ENCODE measurements around the gene ZMYM5.
A peak's percentile ranks its signal among the peaks of the same experiment; 100 is the strongest.
"Not testable (repeated sequence)": the region's sequence is repeated elsewhere in the genome, so short reads cannot be mapped to it uniquely, and the experiment has no call there.

ZMYM5 gene

DNA sequence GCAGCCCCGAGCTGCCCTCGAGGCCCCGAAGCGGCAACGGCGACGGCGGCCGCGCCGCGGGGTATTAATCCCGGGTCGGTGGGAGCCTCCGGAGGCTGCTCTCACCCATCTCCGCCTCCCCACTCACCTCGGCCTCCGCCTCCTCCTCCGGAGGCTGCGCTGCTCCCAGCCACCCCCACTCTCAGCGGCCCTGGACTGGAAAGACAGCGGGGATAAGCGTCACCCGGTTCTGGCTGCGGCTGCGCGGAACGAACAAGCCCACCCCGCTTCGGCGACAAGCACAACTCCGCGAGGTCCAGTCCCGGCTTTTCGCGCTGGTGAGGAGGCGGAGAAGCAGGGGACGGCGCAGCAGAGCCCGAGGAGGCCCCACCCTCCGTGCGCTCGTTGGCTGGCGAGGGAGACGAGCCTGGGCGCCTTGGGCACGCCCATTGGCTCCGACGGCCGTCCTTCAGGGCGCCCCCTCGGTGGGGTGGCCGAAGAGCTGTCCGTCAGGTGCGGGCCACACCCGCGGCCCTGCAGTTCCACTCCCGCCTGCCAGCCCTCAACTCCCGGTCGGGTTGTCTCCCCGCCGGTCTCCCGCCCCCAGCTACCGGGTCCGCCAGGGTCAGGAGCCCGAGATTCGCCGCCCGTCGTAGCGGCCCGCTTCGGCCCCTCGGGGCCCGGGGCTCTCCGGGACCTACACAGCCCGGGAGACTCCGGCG is at the start of gene ZMYM5:
TSS of gene ZMYM5 (minus strand) at position 327 of the 701 bp plus-strand sequence. CDS start 11,469 bp downstream, outside the sequence.
- DNase-seq (ENCODE audit: low spot score): peak; percentile 97

DNA sequence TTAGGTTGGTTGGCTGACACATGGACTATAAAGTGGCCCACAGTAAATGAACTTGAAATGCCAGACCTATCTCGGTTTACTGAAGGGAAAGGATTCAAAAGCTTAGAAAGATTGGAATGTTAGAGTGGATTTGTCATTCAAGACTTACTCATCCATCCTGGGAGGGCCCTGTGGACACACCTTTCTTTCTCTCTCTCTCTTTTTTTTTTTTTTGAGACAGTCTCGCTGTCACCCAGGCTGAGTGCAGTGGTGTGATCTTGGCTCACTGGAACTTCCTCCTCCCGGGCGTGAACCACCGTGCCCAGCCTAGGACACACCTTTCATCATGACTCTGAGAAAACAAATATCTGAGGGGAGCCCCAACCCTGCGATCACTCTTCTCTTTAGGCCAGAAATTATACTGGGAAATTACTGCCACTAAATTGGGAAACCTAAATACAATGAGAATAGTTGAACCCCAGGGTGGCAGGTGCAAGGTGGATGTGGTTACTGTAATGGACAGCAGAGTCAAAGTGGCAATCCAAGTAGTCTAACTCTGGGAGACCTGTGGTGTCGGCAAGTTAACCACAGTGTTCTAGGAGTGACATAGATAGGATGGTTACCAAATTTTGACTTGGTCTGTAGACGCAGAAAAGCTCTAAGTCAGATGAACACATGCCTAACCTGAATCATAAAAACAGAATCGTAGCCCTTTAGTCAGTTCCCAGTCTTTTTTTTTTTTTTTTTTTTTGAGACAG is 47.1 kb upstream of the ZMYM5 start:
- DNase-seq (ENCODE audit: low spot score): no peak

DNA sequence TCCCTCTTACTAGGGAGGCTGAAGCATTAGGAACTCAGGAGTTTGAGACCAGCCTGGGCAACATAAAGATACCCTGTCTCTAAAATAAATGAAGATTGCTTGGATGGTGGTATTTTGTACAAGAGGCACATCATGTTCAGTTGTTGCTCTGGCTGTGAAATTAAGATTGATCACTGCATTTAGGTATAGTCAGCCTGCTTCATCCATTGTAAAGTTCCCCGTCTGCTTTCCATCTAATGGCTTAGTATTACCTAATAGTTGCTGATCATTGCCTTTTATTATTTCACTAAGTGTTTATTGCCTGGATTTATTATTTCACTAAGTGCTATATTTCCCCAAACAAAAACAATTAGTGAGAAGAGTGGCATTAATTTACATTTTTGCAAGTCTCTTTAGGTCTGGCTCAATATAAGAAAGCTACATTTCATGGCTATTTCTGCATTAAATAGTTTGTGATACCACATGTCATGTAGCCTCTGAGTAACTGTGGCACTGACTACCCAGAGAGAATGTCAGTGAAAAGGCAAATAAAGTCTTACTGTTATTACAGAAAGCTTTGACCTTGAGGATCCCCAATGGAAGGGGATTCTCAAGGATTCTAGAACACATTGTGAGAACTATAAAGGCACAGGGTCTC is 45.0 kb upstream of the ZMYM5 start:
- DNase-seq (ENCODE audit: low spot score): no peak

DNA sequence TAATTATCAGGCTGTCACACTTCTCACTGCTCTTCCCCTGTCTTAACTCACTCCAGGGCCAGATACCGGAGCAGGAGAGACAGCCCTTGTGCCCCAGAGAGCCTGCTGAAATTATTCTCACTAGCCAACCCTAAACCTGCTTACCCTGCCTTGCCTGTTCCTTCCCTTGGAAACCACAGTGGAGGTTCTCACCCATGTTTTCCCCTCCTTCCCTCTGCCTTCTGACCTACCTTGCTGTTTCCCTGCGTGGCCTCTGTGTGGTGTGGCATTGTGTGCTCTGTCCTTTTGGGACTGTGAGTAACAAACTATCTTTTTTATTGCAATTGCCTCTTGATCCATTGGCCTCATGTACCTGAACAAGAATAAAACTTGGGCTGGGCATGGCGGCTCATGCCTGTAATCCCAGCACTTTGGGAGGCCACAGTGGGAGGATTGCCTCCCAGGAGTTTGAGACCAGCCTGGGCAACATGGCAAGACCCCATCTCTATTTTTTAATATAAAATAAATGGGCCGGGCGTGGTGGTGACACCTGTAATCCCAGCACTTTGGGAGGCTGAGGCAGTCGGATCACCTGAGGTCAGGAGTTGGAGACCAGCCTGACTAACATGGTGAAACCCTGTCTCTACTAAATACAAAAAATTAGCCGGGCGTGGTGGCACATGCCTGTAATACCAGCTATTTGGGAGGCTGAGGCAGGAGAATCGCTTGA is 42.2 kb upstream of the ZMYM5 start:
- not testable (repeated sequence) for DNase-seq (ENCODE audit: low spot score)

DNA sequence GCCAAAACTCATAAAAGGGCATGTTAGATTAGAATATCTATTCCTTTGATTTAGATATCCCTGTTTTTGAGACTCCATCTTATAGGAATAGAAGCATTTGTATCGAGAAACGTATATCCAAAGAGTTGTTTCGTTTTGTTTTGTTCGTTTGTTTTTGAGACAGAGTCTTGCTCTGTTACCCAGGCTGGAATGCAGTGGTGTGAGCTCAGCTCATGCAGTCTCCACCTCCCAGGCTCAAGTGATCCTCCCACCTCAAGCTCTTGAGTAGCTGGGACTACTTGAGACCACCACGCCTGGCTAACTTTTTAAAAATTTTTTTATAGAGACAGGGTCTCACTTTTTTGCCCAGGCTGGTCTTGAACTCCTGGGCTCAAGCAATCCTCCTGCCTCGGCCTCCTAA is 26.6 kb upstream of the ZMYM5 start:
- no peak for DNase-seq (ENCODE audit: low spot score)

DNA sequence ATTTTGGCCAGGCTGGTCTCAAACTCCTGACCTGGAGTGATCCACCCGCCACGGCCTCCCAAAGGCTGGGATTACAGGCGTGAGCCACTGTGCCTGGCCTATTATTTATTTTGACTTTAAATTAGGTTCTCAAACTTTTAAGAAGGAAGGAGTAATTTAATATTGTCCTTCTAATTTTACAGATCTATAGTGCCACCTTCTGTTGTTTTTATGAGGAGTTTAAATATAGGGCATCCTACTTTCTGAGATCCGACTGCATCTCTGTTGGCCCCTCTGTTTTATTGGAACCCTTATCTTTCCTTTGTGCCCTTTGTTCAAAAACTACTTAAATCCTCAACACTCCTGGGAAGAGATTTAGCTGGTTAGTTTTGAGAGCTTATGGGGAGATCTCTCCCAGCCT is 25.4 kb upstream of the ZMYM5 start:
- DNase-seq (ENCODE audit: low spot score): peak; percentile 29

DNA sequence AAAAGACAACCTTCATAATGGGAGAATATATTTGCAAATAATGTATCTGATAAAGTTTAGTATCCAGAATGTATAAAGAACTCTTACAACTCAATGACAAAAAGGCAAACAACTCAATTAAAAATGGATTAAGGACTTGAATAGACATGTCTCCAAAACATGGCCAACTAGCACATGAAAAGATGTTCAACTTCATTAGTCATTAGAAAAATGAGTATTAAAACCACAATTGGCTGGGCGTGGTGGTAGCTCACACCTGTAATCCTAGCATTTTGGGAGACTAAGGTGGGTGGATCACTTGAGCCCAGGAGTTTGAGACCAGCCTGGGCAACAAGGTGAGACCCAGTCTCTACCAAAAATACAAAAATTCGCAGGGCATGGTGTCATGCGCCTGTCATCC is 18.8 kb upstream of the ZMYM5 start:
- DNase-seq (ENCODE audit: low spot score): no peak

DNA sequence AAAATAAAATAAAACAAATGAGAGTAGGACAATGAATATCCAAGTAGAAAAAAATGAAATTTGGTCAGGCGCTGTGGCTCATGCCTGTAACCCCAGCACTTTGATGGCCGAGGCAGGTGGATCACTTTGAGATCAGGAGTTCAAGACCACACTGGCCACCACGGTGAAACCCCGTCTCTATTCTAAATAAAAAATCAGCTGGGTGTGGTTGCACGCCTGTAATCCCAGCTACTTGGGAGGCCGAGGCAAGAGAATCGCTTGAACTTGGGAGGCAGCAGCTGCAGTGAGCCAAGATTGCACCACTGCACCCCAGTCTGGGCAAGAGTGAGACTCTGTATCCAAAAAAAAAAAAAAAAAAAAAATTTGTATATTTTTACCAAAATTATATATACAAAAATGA is 18.2 kb upstream of the ZMYM5 start:
- no peak for DNase-seq (ENCODE audit: low spot score)

DNA sequence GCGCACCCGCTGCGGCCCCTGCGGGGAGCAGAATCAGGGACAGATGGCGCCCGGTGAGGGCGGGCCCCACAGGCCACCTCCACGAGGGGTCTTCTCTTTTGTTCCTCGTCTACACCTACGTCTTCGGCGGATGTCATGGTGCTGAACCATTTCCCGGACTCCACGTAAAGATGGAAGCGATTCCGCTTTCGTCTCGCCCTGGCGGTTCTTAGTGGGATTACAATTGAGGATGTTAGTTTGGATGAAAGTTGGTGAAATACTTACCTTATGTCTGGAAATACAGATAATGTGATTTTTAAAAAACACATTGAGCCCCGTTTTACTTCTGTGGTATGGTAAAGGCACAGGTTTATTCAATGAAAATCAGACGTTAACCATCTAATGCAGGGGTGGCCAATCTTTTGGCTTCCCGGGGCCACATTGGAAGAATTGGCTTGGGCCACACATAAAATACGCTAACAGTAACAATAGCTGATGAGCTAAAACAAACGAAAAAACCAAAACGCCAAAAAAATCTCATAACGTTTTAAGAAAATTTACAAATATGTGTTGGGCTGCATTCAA is 1.4 kb upstream of the ZMYM5 start:
- peak; percentile 87 for DNase-seq (ENCODE audit: low spot score)

DNA sequence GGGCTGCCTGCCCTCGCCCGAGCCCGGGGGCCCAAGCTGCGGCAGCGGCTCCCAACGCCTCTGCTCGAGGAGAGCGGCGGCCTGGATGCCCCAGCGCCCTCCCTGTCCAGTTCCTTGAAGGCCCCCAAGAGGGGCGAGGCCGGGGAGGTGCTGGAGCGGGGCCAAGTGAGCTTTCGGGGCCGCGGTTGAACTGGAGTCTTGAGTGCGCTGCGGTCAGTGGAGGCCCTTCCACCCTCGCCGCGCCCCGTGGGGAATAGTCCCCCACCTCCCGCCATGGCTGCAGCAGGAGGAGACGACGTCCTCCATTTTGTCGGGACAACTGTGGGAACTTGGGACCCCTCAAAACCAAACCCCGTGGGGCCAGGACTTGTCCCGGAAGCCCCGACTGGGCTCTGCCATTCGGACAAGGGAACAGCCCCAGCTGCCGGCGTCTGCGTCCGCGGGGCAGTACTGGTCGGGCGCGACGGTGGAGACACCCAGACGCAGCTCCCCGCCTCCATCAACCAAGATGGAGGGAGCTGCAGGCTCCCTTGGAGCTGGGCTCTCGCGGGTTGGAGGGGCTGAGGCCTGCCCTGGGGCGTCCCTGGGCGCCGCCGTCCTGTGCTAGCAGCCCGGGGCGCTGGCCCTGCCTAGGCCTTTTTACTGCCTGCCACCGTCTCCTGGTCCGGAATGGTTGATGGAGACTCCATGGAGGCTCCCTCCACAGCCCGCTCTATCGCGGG is 736 bp upstream of the ZMYM5 start:
- peak; percentile 55 for DNase-seq (ENCODE audit: low spot score)

DNA sequence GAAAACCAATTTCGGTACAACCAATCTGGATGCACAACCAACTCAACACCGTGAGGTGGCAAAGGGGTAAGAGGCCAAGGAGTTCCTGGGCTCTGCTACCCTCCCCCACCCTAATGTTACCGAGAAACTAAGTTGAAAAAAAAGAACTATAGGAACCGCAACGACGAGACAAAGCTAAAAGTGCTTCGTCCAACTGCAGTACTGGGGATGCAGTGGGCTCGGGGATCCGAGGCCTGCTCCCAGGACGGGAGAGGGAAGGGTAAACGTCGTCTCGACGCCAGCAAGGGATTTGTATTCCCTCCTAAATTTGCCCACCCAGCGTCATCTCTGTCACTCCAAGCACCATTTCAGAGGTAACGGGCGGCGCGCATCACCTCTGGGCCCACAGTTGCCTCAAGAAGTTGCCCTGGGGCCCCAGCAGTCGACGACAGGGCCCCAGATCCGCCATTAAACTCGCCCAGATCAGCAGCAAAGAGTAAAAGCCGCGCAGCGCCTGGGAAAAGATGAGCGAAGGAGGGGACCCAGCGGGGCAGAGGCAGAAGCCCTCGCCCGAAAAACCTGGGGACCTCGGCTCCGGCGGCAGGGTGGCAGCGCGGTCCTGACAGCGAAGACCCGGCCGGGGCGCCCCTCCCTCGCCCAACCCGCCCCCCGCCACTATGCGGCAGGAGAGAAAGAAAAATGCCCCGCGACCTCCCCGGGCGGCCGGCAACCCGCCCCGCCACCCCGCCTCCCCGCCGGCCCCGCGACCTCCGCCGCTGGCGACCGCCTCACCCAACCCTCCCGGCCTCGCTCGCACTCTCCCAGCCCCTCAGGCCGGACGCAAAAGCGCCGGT is 752 bp downstream of the ZMYM5 start:
- peak; percentile 46 for DNase-seq (ENCODE audit: low spot score)

DNA sequence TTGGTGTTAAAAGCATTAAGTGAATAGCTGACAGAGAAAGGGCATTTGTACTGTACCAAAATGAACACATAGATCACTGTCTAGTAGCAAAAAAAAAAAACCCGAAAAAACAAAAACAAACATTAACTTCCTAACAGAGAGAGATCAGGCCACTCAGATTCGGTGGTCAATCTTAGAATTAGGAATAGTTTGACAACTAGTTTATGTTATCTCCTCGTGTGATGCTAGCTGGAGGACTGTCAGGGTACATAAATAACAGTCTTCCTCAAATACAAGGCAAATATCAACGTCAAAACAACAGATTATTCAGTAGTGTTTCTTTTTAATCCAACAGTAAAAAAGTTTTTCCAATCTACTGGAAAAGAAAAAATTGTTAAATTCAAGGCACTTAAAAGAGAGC is 1.7 kb downstream of the ZMYM5 start:
- DNase-seq (ENCODE audit: low spot score): no peak

DNA sequence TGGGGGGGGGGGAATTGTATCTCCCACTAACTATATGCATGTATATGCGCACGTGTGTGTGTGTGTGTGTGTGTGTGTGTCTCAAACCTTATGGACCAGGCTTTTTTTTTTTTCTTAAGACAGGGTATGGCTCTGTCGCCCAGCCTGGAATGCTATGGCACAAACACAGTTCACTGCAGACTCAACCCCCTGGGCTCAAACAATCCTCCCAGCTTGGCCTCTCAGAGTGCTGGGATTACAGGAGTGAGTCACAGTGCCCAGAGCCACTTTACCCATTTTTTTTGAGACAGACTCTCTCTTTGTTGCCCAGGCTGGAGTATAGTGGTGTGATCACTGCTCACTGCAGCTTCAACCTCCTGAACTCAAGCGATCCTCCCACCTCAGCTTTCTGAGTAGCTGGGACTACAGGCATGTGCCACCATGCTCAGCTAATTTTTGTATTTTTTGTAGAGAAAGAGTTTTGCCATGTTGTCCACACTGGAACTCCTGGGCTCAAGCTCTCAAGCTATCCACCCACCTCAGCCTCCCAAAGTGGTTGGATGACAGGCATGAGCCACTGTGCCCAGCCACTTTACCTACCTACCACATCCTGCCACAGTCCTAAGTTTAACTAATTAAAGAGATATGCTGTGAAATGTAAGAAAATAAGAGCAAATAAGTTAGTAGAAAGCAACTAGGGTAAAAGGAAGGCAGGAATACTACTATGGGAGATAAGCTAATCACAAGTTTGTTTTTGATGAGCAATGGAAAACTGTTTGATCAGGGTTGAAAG is 2.4 kb downstream of the ZMYM5 start:
- peak; percentile 11 for DNase-seq (ENCODE audit: low spot score)

DNA sequence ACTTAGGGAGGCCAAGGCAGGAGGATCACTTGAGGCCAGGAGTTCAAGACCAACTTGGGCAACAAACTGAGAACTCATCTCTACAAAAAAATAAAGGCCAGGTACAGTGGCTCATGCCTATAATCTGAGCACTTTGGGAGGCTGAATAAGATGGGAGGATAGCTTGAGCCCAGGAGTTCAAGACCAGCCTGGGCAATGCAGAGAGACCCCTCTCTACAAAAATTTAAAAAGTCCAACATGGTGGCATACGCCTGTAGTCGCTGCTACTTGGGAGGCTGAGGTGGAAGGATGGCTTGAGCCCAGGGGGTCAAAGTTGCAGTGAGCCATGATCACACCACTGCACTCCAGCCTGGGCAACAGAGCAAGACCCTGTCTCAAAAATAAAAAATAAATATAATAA is 5.8 kb downstream of the ZMYM5 start:
- DNase-seq (ENCODE audit: low spot score): not testable (repeated sequence)

DNA sequence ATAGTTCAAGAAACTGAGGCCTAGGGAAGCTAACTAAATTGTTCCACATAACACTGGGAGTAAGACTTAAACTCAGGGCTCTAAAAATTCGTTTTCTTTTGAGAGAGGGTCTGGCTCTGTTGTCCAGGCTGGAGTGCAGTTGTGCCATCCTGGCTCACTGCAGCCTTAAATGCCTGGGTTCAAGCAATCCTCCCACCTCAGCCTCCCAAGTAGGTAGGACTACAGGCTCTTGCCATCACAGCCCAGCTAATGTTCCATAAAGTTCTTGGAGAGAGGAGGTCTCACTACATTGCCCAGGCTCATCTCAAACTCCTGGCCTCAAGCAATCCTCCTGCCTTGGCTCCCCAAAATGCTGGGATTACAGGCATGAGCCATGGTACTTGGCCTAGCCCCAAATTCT is 10.7 kb downstream of the ZMYM5 start:
- no peak for DNase-seq (ENCODE audit: low spot score)

DNA sequence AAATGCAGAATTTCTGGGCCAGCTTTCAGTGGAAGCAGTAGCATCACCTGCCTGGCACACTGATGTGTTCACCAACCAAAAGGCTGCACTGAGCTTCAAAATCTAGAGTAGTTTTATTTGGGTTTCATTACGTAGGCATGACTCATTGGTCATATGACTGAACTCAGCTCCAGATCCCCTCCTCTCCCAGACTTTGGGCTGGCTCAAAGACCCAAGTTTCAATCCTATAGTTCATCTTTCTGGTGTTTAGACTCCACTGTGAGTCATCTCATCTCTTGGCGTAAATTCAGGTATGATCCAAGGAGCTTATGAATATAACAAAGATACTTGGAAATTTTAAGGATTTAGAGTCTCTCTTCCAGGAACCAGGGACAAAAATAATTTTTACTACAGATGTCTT is 17.7 kb downstream of the ZMYM5 start:
- peak; percentile 14 for DNase-seq (ENCODE audit: low spot score)

DNA sequence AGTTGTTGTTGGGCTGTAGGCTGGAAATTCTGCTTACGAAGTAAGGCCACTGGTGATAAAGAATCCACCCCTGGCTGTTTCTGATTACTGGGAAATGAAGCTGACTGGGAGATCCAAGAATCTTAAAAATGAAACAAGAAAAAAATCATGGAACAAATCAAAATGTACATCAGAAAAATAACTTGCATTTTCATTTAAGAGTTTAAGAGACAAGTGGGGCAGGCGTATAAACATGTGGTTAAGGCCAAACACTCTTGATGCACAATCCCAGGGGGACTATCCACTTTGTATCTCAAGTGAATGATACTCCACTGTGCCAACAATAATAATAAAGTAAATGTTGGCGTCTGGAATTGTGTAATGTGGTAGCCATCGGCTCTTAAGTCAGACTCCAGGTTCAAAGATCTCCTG is 24.6 kb downstream of the ZMYM5 start:
- no peak for DNase-seq (ENCODE audit: low spot score)

DNA sequence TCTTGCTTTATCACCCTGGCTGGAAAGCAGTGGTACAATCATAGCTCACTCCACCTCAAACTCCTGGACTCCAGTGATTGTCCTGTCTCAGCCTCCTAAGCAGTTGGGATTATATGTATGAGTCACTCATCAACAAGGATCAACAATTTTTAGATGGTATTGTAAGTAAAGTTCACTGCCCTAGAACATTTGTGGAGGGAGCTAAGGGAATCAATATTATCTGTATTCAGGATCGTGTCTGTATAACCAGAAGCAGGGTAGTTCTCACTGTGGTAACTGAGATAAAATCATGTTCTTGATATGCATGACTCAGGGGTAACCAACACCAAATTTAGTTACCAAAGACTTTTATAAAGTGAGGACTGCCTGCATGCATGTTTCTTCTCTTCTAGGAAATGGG is 27.0 kb downstream of the ZMYM5 start:
- no peak for DNase-seq (ENCODE audit: low spot score)

DNA sequence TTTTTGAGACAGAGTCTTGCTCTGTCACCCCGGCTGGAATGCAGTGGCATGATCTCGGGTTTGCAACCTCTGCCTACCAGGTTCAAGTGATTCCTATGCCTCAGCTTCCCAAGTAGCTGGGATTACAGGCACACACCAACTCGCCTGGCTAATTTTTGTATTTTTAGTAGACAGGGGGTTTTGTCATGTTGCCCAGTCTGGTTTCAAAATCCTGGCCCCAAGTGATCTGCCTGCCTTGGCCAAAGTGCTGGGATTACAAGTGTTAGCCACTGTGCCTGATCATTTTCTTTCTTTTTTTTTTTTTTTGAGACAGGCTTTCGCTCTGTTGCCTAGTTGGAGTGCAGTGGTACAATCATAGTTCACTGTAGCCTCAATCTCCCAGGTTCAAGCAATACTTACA is 28.7 kb downstream of the ZMYM5 start:
- no peak for DNase-seq (ENCODE audit: low spot score)

DNA sequence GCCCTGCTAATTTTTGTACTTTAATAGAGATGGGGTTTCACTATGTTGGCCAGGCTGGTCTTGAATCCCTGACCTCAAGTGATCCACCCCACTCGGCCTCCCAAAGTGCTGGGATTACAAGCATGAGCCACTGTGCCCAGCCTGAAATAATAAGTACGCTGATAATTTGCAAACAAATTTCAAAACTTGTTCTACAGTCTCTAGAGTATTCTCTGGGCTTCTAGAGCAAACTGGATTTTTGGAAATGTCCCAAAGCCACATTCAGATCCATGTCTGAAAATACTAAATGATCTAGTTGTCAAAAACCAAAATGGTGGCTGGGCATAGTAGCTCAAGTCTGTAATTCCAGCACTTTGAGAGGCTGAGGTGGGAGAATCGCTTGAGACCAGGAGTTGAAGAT is 40.8 kb downstream of the ZMYM5 start:
- DNase-seq (ENCODE audit: low spot score): no peak

Data from CD4-positive, alpha-beta T cell treated with Interleukin-2 at 100 ng/mL for 4 hours (primary cell).